Fibroblast of skin of back (primary cell): ENCODE measurements around the gene NARF.
A peak's percentile ranks its signal among the peaks of the same experiment; 100 is the strongest.

Source experiments
- DNase-seq: peaks from one replicate; pipeline ENCODE4 v3.0.0-alpha.2; 2013

Gene NARF

GRCh38 chr17:82479602-82480001 lies 21.1 kb downstream of the NARF start:
- no peak for DNase-seq

DNA sequence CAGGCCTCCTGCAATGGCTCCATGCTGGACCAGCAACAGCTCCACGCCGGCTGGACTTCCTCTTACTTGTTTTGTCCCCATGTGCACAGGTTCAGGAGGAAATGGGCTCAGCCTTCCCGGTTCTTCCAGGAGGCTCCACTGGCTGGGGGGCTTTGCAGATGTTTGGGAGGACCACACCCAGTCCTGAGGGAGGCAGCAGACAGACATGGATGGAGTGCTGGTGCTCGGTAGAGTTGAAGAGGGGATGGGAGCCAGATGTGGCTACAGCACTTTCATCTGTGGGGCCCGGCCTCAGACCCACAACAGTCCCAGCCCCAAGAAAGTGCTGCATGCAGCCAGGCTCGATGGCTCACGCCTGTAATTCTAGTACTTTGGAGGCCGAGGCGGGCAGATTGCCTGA lies 21.8 kb downstream of the NARF start:
- DNase-seq, result no peak

GRCh38 chr17:82483204-82483660 lies 24.7 kb downstream of the NARF start:
- DNase-seq, result no peak

GRCh38 chr17:82483836-82484235 lies 25.3 kb downstream of the NARF start:
- no peak for DNase-seq

- no peak for DNase-seq
These were observed 27.9 kb downstream of the NARF start for GRCh38 chr17:82486231-82487094.

DNA sequence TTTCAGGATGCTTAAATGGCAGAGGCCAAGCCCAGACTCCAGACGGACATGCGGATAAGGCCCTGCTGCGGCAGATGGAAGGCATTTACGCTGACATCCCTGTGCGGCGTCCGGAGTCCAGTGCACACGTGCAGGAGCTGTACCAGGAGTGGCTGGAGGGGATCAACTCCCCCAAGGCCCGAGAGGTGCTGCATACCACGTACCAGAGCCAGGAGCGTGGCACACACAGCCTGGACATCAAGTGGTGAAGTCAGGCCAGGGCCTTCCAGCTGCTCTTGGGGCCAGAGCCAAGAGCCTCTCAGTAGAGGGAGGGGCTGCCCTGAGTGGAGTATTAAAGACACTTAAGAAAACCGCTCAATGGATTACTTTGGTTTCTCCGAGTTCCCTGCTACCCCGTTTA lies 29.4 kb downstream of the NARF start:
- no peak for DNase-seq

DNA sequence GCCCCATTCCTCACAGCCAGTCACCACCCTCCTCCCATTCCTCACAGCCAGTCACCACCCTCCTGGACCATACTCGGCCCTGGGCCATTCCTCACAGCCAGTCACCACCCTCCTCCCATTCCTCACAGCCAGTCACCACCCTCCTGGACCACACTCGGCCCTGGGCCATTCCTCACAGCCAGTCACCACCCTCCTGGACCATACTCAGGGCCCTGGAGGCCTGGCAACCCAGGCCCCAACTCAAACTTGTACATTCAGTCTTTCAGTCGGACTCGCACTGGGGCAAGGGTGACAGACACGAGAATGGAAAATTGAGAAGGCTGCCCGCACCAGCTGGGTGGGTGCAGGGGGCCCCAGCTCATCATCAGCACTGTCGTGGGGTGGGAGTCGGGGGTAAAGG lies 30.6 kb downstream of the NARF start:
- peak; percentile 62 for DNase-seq

- no peak for DNase-seq
These were observed 31.4 kb downstream of the NARF start for GRCh38 chr17:82489851-82490511.

- no peak for DNase-seq
These were observed 32.1 kb downstream of the NARF start for GRCh38 chr17:82490512-82491195.

DNA sequence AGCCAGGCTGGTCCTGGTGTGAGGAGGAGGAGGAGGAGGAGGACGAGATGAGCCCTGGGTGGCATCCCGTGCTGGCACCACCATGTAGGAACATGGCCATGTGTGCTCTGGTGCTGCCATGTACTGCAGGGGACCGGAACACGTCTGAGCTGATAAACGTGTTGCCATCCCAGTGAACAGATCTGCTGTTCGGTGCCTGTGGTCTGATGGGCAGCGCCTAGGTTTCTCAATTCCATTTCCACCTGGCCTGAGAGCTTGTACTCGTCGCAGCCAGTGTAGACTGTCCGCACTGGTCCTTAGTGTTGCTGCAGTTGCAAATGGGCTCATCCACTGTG lies 32.6 kb downstream of the NARF start:
- DNase-seq, result no peak

DNA sequence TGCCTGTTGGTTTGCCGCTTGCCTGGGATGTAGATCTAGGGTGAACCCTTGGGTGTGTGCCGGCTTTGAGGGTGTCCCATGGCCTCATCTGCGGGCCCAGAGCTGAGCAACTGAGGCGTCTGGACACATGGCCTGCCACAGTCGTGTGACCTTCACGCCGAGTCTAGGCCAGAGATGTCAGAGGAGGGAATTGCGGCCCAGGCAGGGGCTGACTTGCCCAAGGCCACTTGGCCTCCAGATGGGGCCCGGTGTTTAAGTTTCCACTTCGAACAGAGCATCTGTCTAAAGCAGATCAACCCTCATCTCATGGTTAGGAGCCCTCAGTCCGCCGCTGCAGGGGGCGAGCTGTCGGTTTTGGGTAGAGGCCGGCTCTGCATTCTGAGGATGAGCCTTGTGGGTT lies 33.0 kb downstream of the NARF start:
- DNase-seq, result no peak

GRCh38 chr17:82492643-82493225 lies 34.2 kb downstream of the NARF start:
- peak; percentile 69 for DNase-seq

GRCh38 chr17:82493226-82493781 lies 34.8 kb downstream of the NARF start:
- DNase-seq, result peak; percentile 4

GRCh38 chr17:82494236-82495055 lies 35.9 kb downstream of the NARF start:
- peak; percentile 98 for DNase-seq

DNA sequence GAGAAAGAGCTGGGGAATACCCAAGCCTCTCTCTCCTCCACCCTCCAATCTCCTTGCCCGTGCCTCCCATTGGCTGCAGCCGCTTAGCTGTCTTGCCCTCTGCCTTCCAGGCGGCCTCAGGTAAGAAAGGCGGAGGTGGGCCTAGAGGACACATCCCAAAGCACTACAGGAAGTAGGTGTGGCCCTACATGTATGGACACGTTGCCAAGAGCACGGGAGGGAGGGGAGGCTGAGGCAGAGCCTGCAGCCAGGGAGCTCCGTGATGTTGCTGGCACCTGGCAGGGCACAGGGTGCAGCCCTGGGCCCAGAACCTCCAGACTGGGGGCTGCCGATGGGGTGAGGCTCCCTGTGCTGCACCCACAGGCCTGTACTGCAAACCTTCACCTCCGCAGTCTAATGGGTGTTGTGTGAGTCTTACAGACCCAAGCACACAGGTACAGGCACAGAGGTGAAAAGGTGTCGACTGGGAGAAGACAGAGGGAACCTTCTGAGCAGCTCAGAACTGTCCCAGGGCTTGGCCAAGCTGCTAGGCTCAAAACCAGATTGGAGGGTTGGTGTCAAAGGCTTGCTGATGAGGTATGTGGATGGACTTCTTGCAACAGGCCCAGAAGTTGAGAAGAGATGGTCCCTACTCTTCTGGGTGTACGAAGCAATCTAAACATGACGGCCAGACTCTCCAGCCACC lies 37.4 kb downstream of the NARF start:
- no peak for DNase-seq

DNA sequence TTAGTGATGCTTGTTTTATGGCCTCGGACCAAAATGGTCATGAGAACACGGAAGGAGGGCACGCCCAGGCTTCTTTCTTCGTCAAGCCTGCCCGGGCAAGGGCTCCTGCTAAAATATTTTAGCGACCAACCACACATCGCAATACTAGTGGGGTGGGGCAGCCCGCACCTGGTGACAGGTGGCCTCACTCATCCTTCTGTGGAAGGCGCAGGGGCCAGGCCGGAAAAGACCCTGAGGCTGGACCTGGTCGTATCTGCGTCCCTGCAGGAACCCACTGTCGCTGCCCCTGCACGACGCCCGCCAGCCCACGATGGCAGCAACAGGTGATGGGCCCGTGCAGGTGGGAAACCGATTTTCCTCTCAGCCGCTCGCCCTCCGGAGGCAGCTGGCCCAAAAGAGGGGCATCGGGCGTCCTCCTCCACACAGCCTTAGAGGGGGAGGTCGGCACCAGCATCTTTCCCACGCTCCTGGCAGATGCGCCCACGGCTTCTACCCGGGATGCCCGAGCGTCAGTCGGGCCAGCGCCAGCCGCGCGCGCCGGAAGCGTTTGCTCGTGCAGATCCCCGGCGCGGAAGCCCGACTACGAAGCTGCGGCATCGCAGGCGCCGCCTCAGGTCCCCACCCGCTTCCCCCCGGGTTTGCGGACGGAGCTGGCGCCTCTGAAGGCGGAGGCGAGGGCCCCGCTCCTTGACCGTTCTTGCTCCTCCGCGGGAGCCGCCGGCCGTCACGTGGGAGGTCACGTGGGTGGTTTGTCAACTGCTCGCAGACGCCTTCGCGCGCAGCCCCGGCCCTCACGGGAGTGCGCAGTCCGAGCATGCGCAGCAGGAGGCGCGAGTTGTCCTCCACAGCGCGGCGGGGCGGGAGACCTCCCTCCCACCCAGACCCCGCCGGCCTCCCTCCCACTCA lies 38.2 kb downstream of the NARF start:
- peak; percentile 94 for DNase-seq

GRCh38 chr17:82497483-82498405 lies 39.2 kb downstream of the NARF start:
- peak; percentile 73 for DNase-seq

DNA sequence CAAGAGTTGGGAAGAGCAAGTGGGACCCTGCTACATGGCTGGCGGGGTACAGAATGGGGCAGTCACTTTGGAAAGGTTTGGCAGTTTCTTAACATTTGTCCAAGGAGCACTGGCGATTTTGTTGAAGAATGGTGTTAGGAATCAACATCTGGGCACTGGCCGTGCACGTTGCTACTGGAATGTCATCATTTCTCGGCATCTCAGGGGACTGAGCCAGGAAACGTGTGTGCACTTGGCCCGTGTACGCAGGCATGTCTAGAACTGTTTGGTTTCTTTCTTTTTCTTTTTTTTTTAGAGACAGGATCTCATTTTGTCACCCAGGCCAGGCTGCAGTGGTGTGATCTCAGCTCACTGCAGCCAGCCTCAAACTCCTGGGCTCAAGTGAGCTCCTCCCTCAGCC lies 43.7 kb downstream of the NARF start:
- no peak for DNase-seq

DNA sequence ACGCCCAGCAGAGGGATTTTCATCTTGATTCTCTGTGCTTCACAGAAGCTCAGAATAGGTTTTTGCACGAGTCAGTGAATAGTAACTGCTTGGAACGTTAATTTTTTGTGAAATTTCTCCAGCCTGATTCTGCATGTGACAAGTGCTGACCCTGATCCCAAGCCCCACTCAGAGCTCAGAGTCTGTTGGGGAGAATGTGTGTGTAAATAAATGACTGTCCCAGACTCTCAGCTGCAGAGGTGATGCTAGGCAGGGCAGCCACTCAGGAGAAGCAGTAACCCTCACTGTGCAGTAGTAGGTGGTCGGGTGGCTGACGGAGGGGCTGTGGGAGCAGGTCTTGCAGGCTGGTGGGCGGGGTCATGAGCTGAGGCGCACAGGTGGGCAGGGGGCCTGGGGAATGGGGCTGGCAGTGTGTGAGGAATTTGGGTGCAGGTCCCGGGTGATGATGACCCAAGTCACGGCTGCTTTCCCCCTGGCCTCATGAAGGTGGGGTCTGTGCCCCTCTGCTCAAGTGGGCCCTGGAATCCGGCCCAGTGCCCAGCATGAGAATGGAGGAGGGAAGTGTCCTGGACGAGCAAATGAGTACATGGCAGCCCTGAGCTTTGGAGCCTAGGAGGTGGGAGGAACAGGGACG lies 44.7 kb downstream of the NARF start:
- no peak for DNase-seq
